RWPE2 (cell line): ENCODE results near the gene EMILIN1.
"Not testable (repeated sequence)": the region's sequence is repeated elsewhere in the genome, so short reads cannot be mapped to it uniquely, and the experiment has no call there.

Experiments
- ATAC-seq: fragments of 200-7000 bp; cut with Tn5 transposase; 3 replicates; pipeline ENCODE4 v1.9.1; 2021; ENCODE audit warnings: low read depth
- DNase-seq: peaks from one replicate; pipeline ENCODE4 v3.0.0-alpha.2; 2020; ENCODE audit warnings: low spot score
- H3K27ac ChIP-seq: fragments of 450-650 bp; 2 replicates; pipeline ENCODE4 v1.5.1; 2017; ENCODE audit warnings: mild to moderate bottlenecking; ENCODE audit not compliant: poor library complexity, severe bottlenecking
- H3K27me3 ChIP-seq: fragments of 250-450 bp; sonication (Bioruptor Pico); 2 replicates; pipeline ENCODE4 v1.5.1; 2021; ENCODE audit warnings: mild to moderate bottlenecking, moderate library complexity; ENCODE audit not compliant: insufficient read depth, poor library complexity, severe bottlenecking
- H3K36me3 ChIP-seq: fragments of 250-450 bp; sonication (Bioruptor Pico); 2 replicates; pipeline ENCODE4 v1.5.1; 2020; ENCODE audit warnings: low read depth, mild to moderate bottlenecking, moderate library complexity
- H3K4me1 ChIP-seq: fragments of 250-450 bp; sonication (Bioruptor Pico); 2 replicates; pipeline ENCODE4 v1.5.1; 2021; ENCODE audit warnings: mild to moderate bottlenecking, moderate library complexity; ENCODE audit not compliant: insufficient read depth, poor library complexity, severe bottlenecking
- H3K4me3 ChIP-seq: fragments of 250-450 bp; sonication (Bioruptor Pico); 2 replicates; pipeline ENCODE4 v1.5.1; 2021; ENCODE audit warnings: mild to moderate bottlenecking, moderate library complexity; ENCODE audit not compliant: severe bottlenecking
- H3K9me3 ChIP-seq: fragments of 250-450 bp; sonication (Bioruptor Pico); 2 replicates; pipeline ENCODE4 v1.5.1; 2021; ENCODE audit warnings: mild to moderate bottlenecking, moderate library complexity; ENCODE audit not compliant: severe bottlenecking
- CTCF ChIP-seq: fragments of 450-650 bp; IDR thresholded peaks from one replicate; pipeline ENCODE4 v1.5.1; 2017; ENCODE audit warnings: mild to moderate bottlenecking, moderate library complexity; ENCODE audit not compliant: poor library complexity, severe bottlenecking

EMILIN1 gene

GRCh38 chr2:27105981-27106380, 27.6 kb downstream of the EMILIN1 start:
- no peak for ATAC-seq
- no peak overlapping the region for H3K27ac ChIP-seq
- no peaks in the 10 kb centered on the region for H3K27me3 ChIP-seq
- no peak for TF ChIP-seq CTCF
- H3K4me1 ChIP-seq: no peaks in the 10 kb centered on the region
- no peak overlapping the region for H3K4me3 ChIP-seq
- H3K9me3 ChIP-seq: no peaks in the 10 kb centered on the region
- DNase-seq: no peak
- H3K36me3 ChIP-seq: no peaks in the 10 kb centered on the region

GRCh38 chr2:27108221-27108620, 29.8 kb downstream of the EMILIN1 start:
- DNase-seq: no peak
- no peak for ATAC-seq
- Histone ChIP-seq H3K4me1 (no peaks in the 10 kb centered on the region), H3K4me3 (no peak overlapping the region), H3K27ac (no peak overlapping the region), H3K27me3 (no peaks in the 10 kb centered on the region), H3K36me3 (no peaks in the 10 kb centered on the region), H3K9me3 (no peaks in the 10 kb centered on the region)
- no peak for TF ChIP-seq CTCF

GRCh38 chr2:27109083-27109482, 30.7 kb downstream of the EMILIN1 start:
- no peak for ATAC-seq
- no peaks in the 10 kb centered on the region for H3K27me3 ChIP-seq
- H3K9me3 ChIP-seq: no peaks in the 10 kb centered on the region
- no peak for DNase-seq
- no peaks in the 10 kb centered on the region for H3K4me1 ChIP-seq
- no peaks in the 10 kb centered on the region for H3K36me3 ChIP-seq
- H3K4me3 ChIP-seq: no peak overlapping the region
- no peak for TF ChIP-seq CTCF
- no peak overlapping the region for H3K27ac ChIP-seq

- DNase-seq, H3K36me3 ChIP-seq, H3K4me1 ChIP-seq, H3K4me3 ChIP-seq, H3K9me3 ChIP-seq, H3K27ac ChIP-seq, H3K27me3 ChIP-seq, ATAC-seq: not testable (repeated sequence)
Observed at GRCh38 chr2:27110603-27111352, 32.4 kb downstream of the EMILIN1 start.

- H3K36me3 ChIP-seq, ATAC-seq, H3K9me3 ChIP-seq, DNase-seq, H3K27me3 ChIP-seq, H3K4me1 ChIP-seq, H3K4me3 ChIP-seq, H3K27ac ChIP-seq: not testable (repeated sequence)
Observed at GRCh38 chr2:27111392-27112078, 33.1 kb downstream of the EMILIN1 start.
